GM12878 (cell line): ENCODE measurements around the gene CCDC71. TPM values are rescaled to one million over a fixed set of nuclear protein-coding genes. Genes with fewer than 3 reads are reported as not detected.

ENCODE experiments used
- ATAC-seq: fragments of 200-7000 bp; cut with Tn5 transposase; 3 replicates; pipeline ENCODE4 v1.9.1; 2020; ENCODE audit warnings: mild to moderate bottlenecking, moderate library complexity
- BruUV-seq: library from RNA; stranded (reverse); fragments of 400-500 nt; replicated peaks from 2 replicates; lab custom pipeline; 2021; lab: Mats Ljungman, UMichigan
- CTCF ChIA-PET: fragments of 300-600 bp; sonication (Branson Sonifier 250); formaldehyde crosslinking; extraction: SDS; loops from one replicate; lab custom pipeline; 2021; ENCODE audit warnings: inconsistent platforms; lab: Yijun Ruan, JAX
- POLR2A ChIA-PET: fragments of 350-600 bp; formaldehyde crosslinking; extraction: SDS; loops from one replicate; lab custom pipeline; 2021; ENCODE audit warnings: inconsistent platforms; lab: Charles Lee
- RAD21 ChIA-PET: fragments of 300-600 bp; sonication (Branson Sonifier 250); formaldehyde crosslinking; loops from one replicate; lab custom pipeline; 2023; ENCODE audit warnings: antibody characterized with exemption; ENCODE audit not compliant: unreplicated experiment; lab: Charles Lee
- SMC1A ChIA-PET: fragments of 300-600 bp; sonication (Branson Sonifier 250); formaldehyde crosslinking; loops from one replicate; lab custom pipeline; 2023; ENCODE audit not compliant: unreplicated experiment, uncharacterized antibody; lab: Charles Lee
- DNase-seq: peaks from one replicate; pipeline ENCODE4 v3.0.0-alpha.2; 2011; ENCODE audit warnings: low read depth, low spot score
- FAIRE-seq: peaks from 3 replicates; lab custom pipeline; 2011; peaks lifted over from hg19 to GRCh38; lab: Jason Lieb, UNC
- H2AFZ ChIP-seq: 2 replicates; pipeline ENCODE4 v1.6.0; 2011; ENCODE audit warnings: low read depth, low read length, control low read depth; ENCODE audit not compliant: control insufficient read depth
- H3K27ac ChIP-seq: 2 replicates; pipeline ENCODE4 v1.5.1; 2011; ENCODE audit warnings: control low read depth; ENCODE audit not compliant: control insufficient read depth, insufficient read depth
- H3K27me3 ChIP-seq, 2 experiments: replicated peaks in 1 of 2; 2 replicates each; pipeline versions ENCODE4 v1.6.0 to v1.6.1; 2011; ENCODE audit warnings: low read length in 1 of 2; ENCODE audit not compliant: control insufficient read depth in 2 of 2, insufficient read depth in 2 of 2
- H3K36me3 ChIP-seq, 2 experiments: 2 replicates each; pipeline ENCODE4 v1.5.1; 2011; ENCODE audit warnings: low read length in 1 of 2; ENCODE audit not compliant: control insufficient read depth in 2 of 2, insufficient read depth in 2 of 2
- H3K4me1 ChIP-seq: 2 replicates; pipeline ENCODE4 v1.6.1; 2011; ENCODE audit warnings: mild to moderate bottlenecking, low read length, moderate library complexity, mixed read lengths; ENCODE audit not compliant: control insufficient read depth, insufficient read depth
- H3K4me2 ChIP-seq: 2 replicates; pipeline ENCODE4 v1.6.0; 2011; ENCODE audit warnings: control low read depth; ENCODE audit not compliant: control insufficient read depth, insufficient read depth
- H3K4me3 ChIP-seq: fragments of 200-600 bp; sonication (generic); 2 replicates; pipeline ENCODE4 v1.5.1; 2016
- H3K79me2 ChIP-seq: 2 replicates; pipeline ENCODE4 v1.6.0; 2011; ENCODE audit warnings: low read length; ENCODE audit not compliant: control insufficient read depth, insufficient read depth
- H3K9ac ChIP-seq: 2 replicates; pipeline ENCODE4 v1.8.0; 2011; ENCODE audit warnings: low read length, control low read depth, mixed read lengths; ENCODE audit not compliant: control insufficient read depth, insufficient read depth
- H3K9me3 ChIP-seq: replicated peaks from 3 replicates; pipeline ENCODE4 v1.5.1; 2011; ENCODE audit warnings: mild to moderate bottlenecking, low read length; ENCODE audit not compliant: control insufficient read depth, insufficient read depth
- H4K20me1 ChIP-seq: 2 replicates; pipeline ENCODE4 v1.6.0; 2011; ENCODE audit not compliant: control insufficient read depth, insufficient read depth
- BRCA1 ChIP-seq: IDR thresholded peaks from 2 replicates; pipeline ENCODE4 v1.6.1; 2011; ENCODE audit warnings: low read depth, low read length, improper control_type of control experiment
- CBFB ChIP-seq: IDR thresholded peaks from 2 replicates; pipeline ENCODE4 v1.6.1; 2016; ENCODE audit warnings: antibody characterized with exemption, low read depth
- DPF2 ChIP-seq: fragments of 450-650 bp; IDR thresholded peaks from 2 replicates; pipeline ENCODE4 v1.6.1; 2017; ENCODE audit warnings: mild to moderate bottlenecking
- HDAC2 ChIP-seq: fragments of 200-600 bp; sonication (generic); IDR thresholded peaks from 2 replicates; pipeline ENCODE4 v1.6.1; 2017
- IKZF1 ChIP-seq: fragments of 450-650 bp; conservative IDR thresholded peaks from 2 replicates; pipeline ENCODE4 v1.6.1; 2017; ENCODE audit warnings: antibody characterized with exemption, mild to moderate bottlenecking
- MEF2B ChIP-seq: fragments of 450-650 bp; IDR thresholded peaks from 2 replicates; pipeline ENCODE4 v1.6.1; 2018; ENCODE audit warnings: mild to moderate bottlenecking, moderate library complexity; ENCODE audit not compliant: partially characterized antibody, poor library complexity, severe bottlenecking
- POLR2AphosphoS2 ChIP-seq: IDR thresholded peaks from 2 replicates; pipeline ENCODE4 v1.6.1; 2011; ENCODE audit warnings: low read depth, mild to moderate bottlenecking, low read length, improper control_type of control experiment, moderate library complexity
- RAD21 ChIP-seq: IDR thresholded peaks from 2 replicates; pipeline ENCODE4 v1.6.1; 2011; ENCODE audit warnings: mild to moderate bottlenecking, low read depth, low read length, moderate library complexity; ENCODE audit not compliant: insufficient read depth
- RFX5 ChIP-seq: IDR thresholded peaks from 2 replicates; pipeline ENCODE4 v1.6.1; 2011; ENCODE audit warnings: low read depth, low read length, improper control_type of control experiment
- SPI1 ChIP-seq: IDR thresholded peaks from 2 replicates; pipeline ENCODE4 v1.6.1; 2011; ENCODE audit warnings: low read depth, mild to moderate bottlenecking, low read length, moderate library complexity, borderline replicate concordance; ENCODE audit not compliant: insufficient read depth
- SREBF1 ChIP-seq: IDR thresholded peaks from 2 replicates; pipeline ENCODE4 v1.6.1; 2012; ENCODE audit warnings: mild to moderate bottlenecking, low read length
- TBL1XR1 ChIP-seq: IDR thresholded peaks from 2 replicates; pipeline ENCODE4 v1.6.1; 2012; ENCODE audit warnings: low read depth, low read length, improper control_type of control experiment
- ZSCAN29 ChIP-seq: fragments of 450-650 bp; IDR thresholded peaks from 2 replicates; pipeline ENCODE4 v1.6.1; 2017; ENCODE audit warnings: mild to moderate bottlenecking, moderate library complexity
- WGBS: methylation state at CpG from one replicate; pipeline ENCODE4 v1.1.6; 2016; ENCODE audit warnings: low lambda C conversion rate; ENCODE audit not compliant: insufficient replicate concordance, insufficient coverage; ENCODE audit errors: missing lambda C conversion rate; 5-methylcytosine and 5-hydroxymethylcytosine counted together
- in situ Hi-C: fragments of 300-500 bp; cut with MboI; formaldehyde crosslinking; loops from 9 replicates; pipeline ENCODE4 v1.14.3; 2018; ENCODE audit warnings: mixed read lengths
- intact Hi-C: fragments of 100-400 bp; cut with micrococcal nuclease; formaldehyde crosslinking; loops from one replicate; pipeline ENCODE4 v1.14.2; 2022; ENCODE audit not compliant: unreplicated experiment
- polyA plus RNA-seq, 11 experiments: library from polyadenylated mRNA; depleted of rRNA in 4 of 11; unstranded in 6 of 11; stranded (reverse) in 5 of 11; fragments of >200 nt; fragmentation: Nextera tagmentation in 4 of 11; fragmentation: Illumina TruSeq in 1 of 11; extraction: Ambion mirVana in 4 of 11; extraction: Trizol in 1 of 11; gene quantifications; 1 replicate in 1 of 11; 2 replicates in 10 of 11; pipeline versions ENCODE4 v1.2.1 to v1.2.3, GENCODE V29; 2011 to 2016; ENCODE audit warnings: inconsistent platforms in 2 of 11, missing spikeins in 2 of 11, low read depth in 1 of 11
- total RNA-seq, 4 experiments: library from RNA; depleted of rRNA in 3 of 4; stranded (reverse); fragments of >200 nt in 3 of 4; fragmentation: Illumina TruSeq in 1 of 4; extraction: Trizol in 1 of 4; gene quantifications; 2 replicates each; pipeline versions ENCODE4 v1.2.1 to v1.2.3, GENCODE V29; 2013 to 2021
- TF ChIP-seq, protein P1 (sequence below): IDR thresholded peaks from 2 replicates; pipeline ENCODE4 v1.6.1; 2012; ENCODE audit warnings: low read length, inconsistent platforms

CCDC71 gene
- total and polyA plus RNA-seq, 10 of the 15 experiments (the other 5 are each of a cell fraction or from before 2014, with no cell fraction given): 0.20 to 38.0 (median 16.1) TPM

DNA sequence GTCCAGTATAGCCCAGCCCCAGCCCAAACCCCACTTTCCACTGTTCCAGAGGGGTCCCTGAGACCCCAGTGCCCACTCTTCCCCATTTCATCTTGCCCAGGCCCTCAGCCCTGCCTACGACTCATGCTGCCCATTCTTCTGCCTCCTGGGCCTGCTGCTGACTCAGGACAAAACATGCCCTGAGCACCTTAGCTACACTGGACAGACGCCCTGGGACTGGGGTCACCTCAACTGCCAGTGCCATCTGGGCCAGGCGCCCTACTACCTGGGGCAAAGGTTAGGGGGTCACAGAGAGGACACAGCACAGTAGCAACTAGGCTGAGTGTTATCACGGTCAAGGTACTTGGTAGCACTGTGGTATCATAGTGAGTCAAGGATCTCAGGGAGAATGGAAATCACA, 30.6 kb downstream of the CCDC71 start:
- intact Hi-C loops (no loop called here), in situ Hi-C loops (no loop called here)
- ChIA-PET CTCF (interaction anchor here (1.0 kb wide), 1 partner anchor 10 kb away, joined by 3 read pairs; no protein-coding TSS in a partner anchor), POLR2A (no interaction called here), SMC1A (no interaction called here), RAD21 (no interaction called here)
- H3K79me2 ChIP-seq: no peaks in the 10 kb centered on the region
- H3K4me2 ChIP-seq: no peak overlapping the region
- no peak overlapping the region for H3K27ac ChIP-seq
- no peaks in the 10 kb centered on the region for H4K20me1 ChIP-seq
- no peak for TF ChIP-seq ZSCAN29
- TF ChIP-seq TBL1XR1: no peak
- no peak for FAIRE-seq
- H3K9me3 ChIP-seq: no peaks in the 10 kb centered on the region
- BruUV-seq: no TSS peak
- no peaks in the 10 kb centered on the region for H3K4me1 ChIP-seq
- DNase-seq: no peak
- no peaks in the 10 kb centered on the region for H3K36me3 ChIP-seq
- H3K4me3 ChIP-seq: no peak overlapping the region
- H3K27me3 ChIP-seq: peaks cover 3 to 4% of the 10 kb centered on the region in 2 experiments; a peak in 2 of 4 replicates
- H2AFZ ChIP-seq: no peak overlapping the region
- H3K9ac ChIP-seq: no peak overlapping the region
- WGBS: 11% methylated on average over 4 of the region's 4 CpGs
- ATAC-seq: no peak

DNA sequence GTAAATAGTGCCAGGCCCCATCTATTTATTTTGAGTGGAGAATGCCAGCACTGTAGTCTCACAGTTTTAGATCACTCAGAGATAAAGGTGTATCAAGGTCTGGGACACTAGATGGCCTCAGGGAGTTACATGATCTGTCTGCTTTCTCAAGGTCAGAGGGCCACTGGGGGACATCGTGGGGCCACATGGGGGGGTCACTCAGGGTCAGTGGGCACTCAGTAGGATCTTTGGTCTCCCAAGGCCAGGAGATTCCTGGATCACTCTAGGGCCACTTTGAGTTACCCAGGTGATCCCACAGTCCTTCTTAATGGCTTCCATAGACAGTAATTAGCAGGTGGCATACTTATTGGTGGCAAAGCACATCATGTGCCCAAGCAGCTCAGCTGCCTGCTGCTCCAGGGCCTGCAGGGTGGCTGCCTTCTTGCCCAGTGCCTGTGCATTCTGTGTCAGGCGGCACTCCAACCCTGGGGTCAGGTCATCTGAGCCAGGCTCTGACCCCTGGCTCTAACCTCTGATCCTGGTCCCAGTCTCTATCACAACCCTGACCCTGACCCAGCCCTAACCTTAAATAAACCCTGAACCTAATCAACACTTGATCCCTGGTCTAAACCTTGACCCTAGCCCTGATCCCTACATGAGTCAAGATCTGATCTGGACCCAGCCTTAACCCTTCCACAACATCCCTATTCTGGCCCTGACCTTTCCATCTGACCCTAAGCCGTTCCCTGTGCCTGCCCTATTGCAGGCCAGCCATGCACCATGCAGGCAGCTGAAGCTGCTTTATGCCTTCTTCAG, 31.5 kb downstream of the CCDC71 start:
- Histone ChIP-seq H3K27ac (no peak overlapping the region), H3K79me2 (no peaks in the 10 kb centered on the region), H3K9me3 (no peaks in the 10 kb centered on the region), H4K20me1 (no peaks in the 10 kb centered on the region), H2AFZ (no peak overlapping the region), H3K4me1 (no peaks in the 10 kb centered on the region), H3K9ac (no peak overlapping the region), H3K36me3 (no peaks in the 10 kb centered on the region), H3K4me3 (no peak overlapping the region), H3K4me2 (no peak overlapping the region), H3K27me3 (peaks cover 3 to 4% of the 10 kb centered on the region in 2 experiments; a peak in 2 of 4 replicates)
- RAD21 ChIA-PET: no interaction called here
- no TSS peak for BruUV-seq
- POLR2A ChIA-PET: no interaction called here
- in situ Hi-C loops: no loop called here
- CTCF ChIA-PET: no interaction called here
- no peak; the same call in 1 of the 3 replicates for ATAC-seq
- no peak for FAIRE-seq
- DNase-seq: no peak
- WGBS: 19% methylated on average over 3 of the region's 3 CpGs
- SMC1A ChIA-PET: no interaction called here
- intact Hi-C loops: no loop called here
- TF ChIP-seq DPF2 (no peak), RFX5 (no peak), BRCA1 (no peak), IKZF1 (no peak), POLR2AphosphoS2 (no peak), CBFB (no peak), MEF2B (no peak), RAD21 (no peak), HDAC2 (no peak), SREBF1 (no peak), TBL1XR1 (no peak), SPI1 (no peak)
- TF ChIP-seq, protein P1, sequence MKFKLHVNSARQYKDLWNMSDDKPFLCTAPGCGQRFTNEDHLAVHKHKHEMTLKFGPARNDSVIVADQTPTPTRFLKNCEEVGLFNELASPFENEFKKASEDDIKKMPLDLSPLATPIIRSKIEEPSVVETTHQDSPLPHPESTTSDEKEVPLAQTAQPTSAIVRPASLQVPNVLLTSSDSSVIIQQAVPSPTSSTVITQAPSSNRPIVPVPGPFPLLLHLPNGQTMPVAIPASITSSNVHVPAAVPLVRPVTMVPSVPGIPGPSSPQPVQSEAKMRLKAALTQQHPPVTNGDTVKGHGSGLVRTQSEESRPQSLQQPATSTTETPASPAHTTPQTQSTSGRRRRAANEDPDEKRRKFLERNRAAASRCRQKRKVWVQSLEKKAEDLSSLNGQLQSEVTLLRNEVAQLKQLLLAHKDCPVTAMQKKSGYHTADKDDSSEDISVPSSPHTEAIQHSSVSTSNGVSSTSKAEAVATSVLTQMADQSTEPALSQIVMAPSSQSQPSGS: no peak
